Stimulated activated CD4-positive, alpha-beta T cell treated with anti-CD3 and anti-CD28 coated beads, TNF-alpha, amount 100 ng/mL, for 24 hours (primary cell): ENCODE data around the gene RASL11B.

Experiments
- DNase-seq, 3 experiments: peaks; one replicate each; pipeline ENCODE4 v3.0.0-alpha.2; 2020; ENCODE audit warnings: low read depth in 3 of 3

RASL11B gene

GRCh38 chr4:52874948-52875347 is 12.8 kb downstream of the RASL11B start:
- no peak for DNase-seq

- no peak for DNase-seq
Measured at GRCh38 chr4:52876069-52876468, 14.0 kb downstream of the RASL11B start.

DNA sequence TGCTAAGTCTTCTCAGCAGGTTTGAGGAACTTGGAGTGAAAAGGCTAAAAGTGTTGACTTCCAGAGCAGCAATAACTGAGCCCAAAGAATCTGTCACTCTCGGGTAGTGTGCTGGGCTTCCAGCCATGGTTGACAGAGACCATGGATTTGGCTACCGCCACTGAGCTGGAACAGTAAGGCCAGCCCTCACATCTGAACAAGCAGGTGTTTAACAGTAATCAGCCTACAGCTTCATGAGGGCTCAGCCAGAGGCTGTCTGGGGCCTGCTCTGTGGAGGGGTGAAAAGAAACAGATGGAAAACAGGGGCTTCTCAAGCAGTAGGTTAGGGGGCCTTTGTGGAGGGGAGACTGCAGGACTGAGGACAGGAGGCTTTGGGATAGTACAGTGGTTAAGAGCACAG is 14.9 kb downstream of the RASL11B start:
- DNase-seq = no peak

GRCh38 chr4:52877694-52878093 is 15.6 kb downstream of the RASL11B start:
- DNase-seq = no peak

DNA sequence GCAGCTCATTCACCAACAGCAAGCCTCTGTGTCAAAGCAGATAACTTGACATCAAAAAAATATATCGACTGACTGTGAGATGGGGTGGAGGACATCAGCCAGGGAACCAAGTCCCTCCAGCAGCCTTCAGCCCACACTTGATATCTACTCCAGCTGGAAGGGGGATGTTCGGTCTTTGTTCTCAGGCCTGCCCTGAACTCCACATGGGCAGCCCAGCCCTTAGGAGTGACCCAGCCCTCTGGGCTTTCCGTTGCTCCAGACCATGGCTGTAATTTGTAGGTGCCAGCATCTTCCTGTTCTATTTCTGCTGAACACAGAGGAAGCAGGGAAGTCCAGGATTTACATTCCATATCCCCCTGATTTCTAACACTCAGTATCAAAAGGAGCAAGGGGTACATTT is 17.4 kb downstream of the RASL11B start:
- DNase-seq = no peak

DNA sequence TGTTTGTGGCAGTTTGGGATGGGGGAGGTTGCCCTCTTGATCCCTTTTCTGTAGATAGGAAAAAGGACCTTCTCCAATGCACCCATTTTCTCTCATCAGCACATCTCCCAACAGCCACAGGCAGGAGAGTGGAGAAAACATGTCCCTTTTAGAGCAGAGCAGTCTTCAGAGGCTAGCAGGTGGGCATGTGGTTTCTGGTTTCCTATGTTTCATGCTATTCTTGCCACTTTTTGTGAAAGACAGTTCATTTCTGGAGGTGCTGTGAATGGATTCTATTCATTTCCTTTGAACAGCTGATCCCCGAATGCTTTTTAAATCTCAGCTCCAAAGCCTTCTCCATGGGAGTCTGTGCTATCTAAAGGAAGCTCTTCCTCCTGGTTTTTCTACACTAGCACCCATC is 18.9 kb downstream of the RASL11B start:
- no peak for DNase-seq

DNA sequence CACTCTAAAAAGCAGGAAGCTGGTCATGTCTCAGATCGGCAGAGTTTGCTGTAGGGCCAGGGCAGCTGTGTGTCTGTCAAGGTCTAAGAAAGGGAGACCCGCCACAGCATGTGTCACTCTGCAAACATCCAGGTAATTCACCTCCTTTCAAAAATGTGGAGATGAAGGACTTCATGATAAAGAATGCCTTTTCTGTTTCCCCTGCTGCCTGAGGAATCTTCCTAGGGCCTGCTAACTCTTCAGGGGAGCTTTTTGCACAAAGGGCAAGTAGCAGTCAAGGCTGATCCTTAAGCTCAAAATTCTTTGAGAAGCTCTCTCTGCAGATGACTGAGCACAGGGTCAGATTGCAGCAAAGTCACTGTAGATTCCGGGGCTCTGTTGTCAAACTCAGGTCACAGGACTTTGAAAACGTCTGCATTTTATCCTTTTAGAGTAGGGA is 21.1 kb downstream of the RASL11B start:
- DNase-seq = no peak

DNA sequence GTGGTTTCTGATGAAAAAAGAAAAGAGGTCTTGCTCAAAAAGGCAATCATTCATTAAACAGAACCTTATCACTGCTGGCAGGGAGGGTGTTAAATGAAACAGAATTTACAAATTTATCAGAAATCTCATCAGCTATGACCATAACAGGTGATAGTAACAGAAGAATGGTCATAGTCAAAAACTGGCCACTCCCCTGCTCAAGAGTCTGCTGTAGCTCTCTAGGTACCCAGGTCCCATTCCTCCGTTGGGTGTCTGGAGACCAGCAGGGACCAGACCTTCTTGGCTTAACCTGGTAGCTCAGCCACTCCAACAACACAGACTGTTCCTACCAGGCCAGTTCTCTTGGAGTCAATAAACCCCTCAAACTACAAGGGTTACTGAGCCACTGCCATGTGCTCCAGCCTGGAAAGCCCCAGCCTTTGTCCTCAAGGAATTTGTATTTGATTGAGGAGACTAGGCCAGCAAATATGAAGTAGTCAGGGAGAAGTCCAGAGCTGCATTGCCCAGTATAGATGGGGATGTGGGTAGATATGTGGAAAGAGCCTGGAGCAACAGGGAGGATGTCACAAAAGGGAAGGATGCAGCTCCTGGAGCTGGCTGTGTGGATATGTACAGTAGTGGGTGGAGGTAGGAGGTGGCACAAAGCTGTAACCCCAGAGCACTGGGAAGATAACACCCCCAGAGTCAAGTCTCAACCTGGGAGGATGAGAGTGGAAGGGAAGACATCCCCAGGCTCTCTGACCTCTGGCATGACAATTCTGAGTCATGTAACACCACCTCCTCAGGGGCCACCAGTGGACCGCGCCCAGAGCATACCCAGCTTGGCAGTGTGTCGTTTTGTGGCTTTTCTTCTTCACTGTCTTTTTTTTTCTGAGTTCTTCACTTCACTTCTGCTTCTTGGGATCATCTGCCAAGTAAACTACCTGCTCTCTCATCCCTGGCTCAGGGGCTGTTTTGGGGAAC is 21.9 kb downstream of the RASL11B start:
- no peak for DNase-seq

GRCh38 chr4:52884994-52885393 is 22.9 kb downstream of the RASL11B start:
- DNase-seq = no peak

DNA sequence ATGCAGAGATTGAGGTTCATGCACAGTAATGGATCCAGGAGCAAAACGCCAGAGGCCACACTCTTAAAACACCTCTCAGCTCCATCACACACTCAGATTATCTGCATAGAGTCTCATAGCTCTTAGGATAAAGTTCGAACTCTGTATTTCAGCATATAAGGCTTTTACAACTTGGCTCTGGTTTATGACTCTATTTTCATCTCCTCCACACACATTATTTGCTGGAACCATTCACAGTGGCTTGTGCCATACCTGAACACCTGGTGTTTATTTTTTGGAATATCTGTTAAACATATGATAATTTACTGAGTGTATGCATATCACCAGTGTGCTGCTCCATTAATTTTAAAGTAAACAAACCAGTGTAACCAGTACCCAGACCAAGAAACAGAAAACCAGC is 27.2 kb downstream of the RASL11B start:
- DNase-seq = no peak

DNA sequence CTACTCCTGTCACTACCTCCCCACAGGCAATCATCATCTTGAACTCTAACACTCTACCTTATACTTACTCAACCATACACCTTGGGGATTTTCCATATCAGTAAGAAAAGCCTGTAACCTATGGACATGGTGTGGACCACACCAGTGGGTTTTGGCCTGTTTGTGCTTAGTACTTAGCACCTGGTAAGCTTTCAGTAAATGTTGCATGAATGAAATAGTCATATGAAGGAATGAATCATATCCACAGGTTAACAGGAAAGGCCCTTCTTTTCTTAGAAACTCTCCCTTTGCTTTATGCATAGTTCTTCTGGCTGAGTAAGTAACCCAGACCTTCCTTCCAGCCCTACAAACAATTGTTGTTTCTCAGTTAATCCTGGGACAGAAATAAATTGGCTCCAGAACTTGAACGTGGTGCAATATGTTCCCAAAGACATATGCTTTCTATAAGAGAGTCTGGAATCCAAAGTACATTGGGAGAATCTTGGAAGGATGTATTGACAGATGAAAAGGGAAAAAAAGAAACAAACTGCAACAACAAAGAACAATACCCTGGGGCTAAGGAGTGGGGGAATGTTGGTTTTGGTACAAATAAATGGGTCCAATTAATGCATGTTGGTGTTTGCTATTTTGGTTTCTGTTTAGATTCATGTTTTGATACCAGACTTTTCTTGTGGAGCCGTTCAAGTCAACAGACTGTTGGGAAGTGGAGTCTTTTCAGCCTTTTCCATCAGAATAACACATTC is 27.8 kb downstream of the RASL11B start:
- no peak for DNase-seq

GRCh38 chr4:52890521-52890791 is 28.3 kb downstream of the RASL11B start:
- no peak for DNase-seq

DNA sequence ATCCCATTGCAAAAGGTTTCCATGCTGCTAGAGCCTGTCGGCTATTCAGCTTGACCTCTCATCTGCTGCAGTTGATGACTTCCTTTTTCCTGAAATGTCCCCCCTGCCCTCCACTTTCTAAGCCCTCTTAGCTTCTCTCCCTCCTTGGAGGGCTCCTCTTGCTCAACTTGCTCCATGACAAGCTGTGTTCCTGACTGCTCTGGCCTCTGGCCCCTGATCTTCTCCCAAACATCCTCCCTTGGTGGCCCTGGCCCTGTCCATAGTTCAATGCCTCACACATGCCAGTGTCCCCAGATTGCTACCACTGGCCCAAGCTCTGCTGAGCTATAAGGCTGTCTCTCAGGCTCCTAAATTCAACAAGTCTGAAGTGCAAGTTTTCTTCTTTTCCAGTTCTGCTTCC is 29.6 kb downstream of the RASL11B start:
- no peak for DNase-seq

- DNase-seq = no peak
Measured at GRCh38 chr4:52892880-52893279, 30.8 kb downstream of the RASL11B start.

DNA sequence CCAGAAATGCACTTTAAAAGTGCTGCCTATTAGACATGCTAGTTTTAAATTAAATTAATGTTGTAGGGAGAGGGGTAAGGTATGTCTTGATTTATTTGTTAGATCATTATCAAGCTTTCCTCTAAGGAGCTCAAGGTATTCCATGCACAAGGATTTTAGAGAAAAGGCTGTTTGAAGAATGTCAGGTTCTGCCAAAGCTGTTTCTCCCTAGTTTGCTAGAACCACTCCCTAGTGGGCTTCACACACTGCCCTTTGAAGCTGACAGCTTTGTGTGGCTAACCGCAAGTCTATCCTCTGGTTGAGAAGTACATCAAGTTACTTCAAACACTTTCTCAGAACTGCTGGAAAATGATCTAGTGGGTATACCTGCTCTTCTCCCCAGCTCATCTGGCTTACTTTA is 32.3 kb downstream of the RASL11B start:
- DNase-seq = no peak

DNA sequence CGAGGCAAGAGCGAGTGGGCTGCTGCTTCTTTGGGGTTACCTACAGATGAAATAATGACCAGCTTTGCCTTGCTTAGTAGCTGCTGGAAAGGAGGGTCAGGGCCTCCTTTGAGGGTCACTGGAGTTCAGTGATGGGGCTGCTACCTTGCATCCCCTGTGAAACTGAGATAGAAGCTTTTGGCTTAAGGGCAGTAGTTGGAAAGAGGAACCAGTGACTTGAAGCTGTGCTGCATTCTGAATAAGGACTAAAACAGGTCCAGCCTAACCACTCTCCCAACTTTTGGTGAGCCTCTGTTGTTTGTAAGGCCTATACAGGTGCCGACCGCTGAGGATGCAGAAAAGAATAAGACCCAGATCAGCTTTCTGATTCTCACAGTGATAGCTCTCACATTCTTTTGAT is 41.2 kb downstream of the RASL11B start:
- DNase-seq = no peak

- DNase-seq = no peak
Measured at GRCh38 chr4:52904421-52904820, 42.3 kb downstream of the RASL11B start.

- DNase-seq = no peak
Measured at GRCh38 chr4:52907510-52907909, 45.4 kb downstream of the RASL11B start.

GRCh38 chr4:52910115-52910514 is 48.0 kb downstream of the RASL11B start:
- DNase-seq = no peak

GRCh38 chr4:52911684-52912294 is 49.7 kb downstream of the RASL11B start:
- DNase-seq = peak; percentile 33 to 61 (median 36)

- no peak for DNase-seq
Measured at GRCh38 chr4:52912608-52913007, 50.5 kb downstream of the RASL11B start.

DNA sequence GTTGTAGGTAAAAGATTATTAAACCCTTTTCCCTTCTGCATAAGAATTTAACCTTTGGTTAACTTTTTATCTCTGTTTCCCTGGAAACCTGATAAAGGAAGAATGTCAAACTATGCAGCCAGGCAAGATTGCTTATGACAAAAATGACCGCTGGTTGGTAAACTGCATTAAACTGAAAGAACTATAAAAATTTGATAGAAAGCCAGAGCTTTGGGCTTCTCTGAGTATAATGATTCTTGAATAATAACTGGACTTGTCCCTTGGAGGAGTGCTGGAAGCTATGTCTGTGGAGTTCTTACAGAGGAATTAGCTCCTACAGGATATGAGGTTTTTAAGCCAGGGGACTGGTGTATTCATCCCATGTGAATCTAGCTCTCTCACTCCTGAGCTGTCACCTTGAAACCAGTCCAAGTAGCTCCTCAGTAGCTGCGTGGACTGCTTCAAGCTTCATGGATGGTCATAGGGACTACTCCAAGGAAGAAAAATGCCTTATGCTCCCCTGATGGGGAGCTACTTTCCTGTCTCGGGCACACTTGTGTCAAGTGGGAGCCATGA is 52.0 kb downstream of the RASL11B start:
- DNase-seq = no peak
